ENCODE data around the gene MAP2K5.

Gene MAP2K5

GRCh38 chr15:67707520-67708283 lies 165.2 kb downstream of the MAP2K5 start:
- TF ChIP-seq, protein P1, sequence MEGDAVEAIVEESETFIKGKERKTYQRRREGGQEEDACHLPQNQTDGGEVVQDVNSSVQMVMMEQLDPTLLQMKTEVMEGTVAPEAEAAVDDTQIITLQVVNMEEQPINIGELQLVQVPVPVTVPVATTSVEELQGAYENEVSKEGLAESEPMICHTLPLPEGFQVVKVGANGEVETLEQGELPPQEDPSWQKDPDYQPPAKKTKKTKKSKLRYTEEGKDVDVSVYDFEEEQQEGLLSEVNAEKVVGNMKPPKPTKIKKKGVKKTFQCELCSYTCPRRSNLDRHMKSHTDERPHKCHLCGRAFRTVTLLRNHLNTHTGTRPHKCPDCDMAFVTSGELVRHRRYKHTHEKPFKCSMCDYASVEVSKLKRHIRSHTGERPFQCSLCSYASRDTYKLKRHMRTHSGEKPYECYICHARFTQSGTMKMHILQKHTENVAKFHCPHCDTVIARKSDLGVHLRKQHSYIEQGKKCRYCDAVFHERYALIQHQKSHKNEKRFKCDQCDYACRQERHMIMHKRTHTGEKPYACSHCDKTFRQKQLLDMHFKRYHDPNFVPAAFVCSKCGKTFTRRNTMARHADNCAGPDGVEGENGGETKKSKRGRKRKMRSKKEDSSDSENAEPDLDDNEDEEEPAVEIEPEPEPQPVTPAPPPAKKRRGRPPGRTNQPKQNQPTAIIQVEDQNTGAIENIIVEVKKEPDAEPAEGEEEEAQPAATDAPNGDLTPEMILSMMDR (IDR thresholded peaks at IDR 0.05; ENCODE audit: low read depth, low read length, missing control alignments), result no peak
- no peak overlapping the region for H3K4me3 ChIP-seq (replicated peaks; ENCODE audit: low read depth, low read length)
- no peak for DNase-seq (ENCODE audit: extremely low read depth, low read depth)

DNA sequence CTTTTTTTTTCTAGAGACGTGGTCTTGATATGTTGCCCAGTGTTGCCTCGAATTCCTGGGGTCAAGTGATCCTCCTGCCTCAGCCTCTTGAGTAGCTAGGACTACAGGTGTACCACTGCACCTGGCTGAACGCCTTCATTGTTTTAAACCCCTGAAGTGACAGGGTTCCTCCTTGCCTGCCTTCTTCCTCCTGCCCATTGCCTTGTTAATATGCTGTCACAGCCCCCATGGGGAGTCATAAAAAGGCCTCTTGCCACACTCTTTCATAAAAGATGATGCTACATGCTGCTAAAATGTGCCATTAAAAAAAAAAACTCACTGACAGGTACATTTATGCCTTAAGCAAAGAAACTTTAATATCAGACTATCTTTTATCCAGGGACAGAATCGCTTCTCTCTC lies 166.0 kb downstream of the MAP2K5 start:
- H3K4me3 ChIP-seq (replicated peaks; ENCODE audit: low read depth, low read length), result no peak overlapping the region
- no peak for DNase-seq (ENCODE audit: extremely low read depth, low read depth)
- TF ChIP-seq, protein P1 (IDR thresholded peaks at IDR 0.05; ENCODE audit: low read depth, low read length, missing control alignments), result no peak

- DNase-seq (ENCODE audit: extremely low read depth, low read depth), result no peak
- TF ChIP-seq, protein P1 (IDR thresholded peaks at IDR 0.05; ENCODE audit: low read depth, low read length, missing control alignments), result no peak
Measured at GRCh38 chr15:67715170-67715569, 172.7 kb downstream of the MAP2K5 start.

GRCh38 chr15:67716171-67716570 lies 173.7 kb downstream of the MAP2K5 start:
- no peak for DNase-seq (ENCODE audit: extremely low read depth, low read depth)
- H3K4me3 ChIP-seq (replicated peaks; ENCODE audit: low read depth, low read length), result no peak overlapping the region
- TF ChIP-seq, protein P1 (IDR thresholded peaks at IDR 0.05; ENCODE audit: low read depth, low read length, missing control alignments), result no peak

More at GRCh38 chr15:67715170-67715569, 172.7 kb downstream of the MAP2K5 start:
- H3K4me3 ChIP-seq (replicated peaks; ENCODE audit: low read depth, low read length), result no peak overlapping the region

GRCh38 chr15:67717776-67718175 lies 175.3 kb downstream of the MAP2K5 start:
- TF ChIP-seq, protein P1 (IDR thresholded peaks at IDR 0.05; ENCODE audit: low read depth, low read length, missing control alignments), result no peak
- no peak overlapping the region for H3K4me3 ChIP-seq (replicated peaks; ENCODE audit: low read depth, low read length)
- no peak for DNase-seq (ENCODE audit: extremely low read depth, low read depth)

- TF ChIP-seq, protein P1 (IDR thresholded peaks at IDR 0.05; ENCODE audit: low read depth, low read length, missing control alignments), result no peak
- no peak for DNase-seq (ENCODE audit: extremely low read depth, low read depth)
- H3K4me3 ChIP-seq (replicated peaks; ENCODE audit: low read depth, low read length), result no peak overlapping the region
Measured at GRCh38 chr15:67719330-67719959, 176.9 kb downstream of the MAP2K5 start.
